ENCODE measurements around the gene PCED1B.
"Not testable (repeated sequence)": the region's sequence is repeated elsewhere in the genome, so short reads cannot be mapped to it uniquely, and the experiment has no call there.

Gene PCED1B, protein sequence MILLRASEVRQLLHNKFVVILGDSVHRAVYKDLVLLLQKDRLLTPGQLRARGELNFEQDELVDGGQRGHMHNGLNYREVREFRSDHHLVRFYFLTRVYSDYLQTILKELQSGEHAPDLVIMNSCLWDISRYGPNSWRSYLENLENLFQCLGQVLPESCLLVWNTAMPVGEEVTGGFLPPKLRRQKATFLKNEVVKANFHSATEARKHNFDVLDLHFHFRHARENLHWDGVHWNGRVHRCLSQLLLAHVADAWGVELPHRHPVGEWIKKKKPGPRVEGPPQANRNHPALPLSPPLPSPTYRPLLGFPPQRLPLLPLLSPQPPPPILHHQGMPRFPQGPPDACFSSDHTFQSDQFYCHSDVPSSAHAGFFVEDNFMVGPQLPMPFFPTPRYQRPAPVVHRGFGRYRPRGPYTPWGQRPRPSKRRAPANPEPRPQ

DNA sequence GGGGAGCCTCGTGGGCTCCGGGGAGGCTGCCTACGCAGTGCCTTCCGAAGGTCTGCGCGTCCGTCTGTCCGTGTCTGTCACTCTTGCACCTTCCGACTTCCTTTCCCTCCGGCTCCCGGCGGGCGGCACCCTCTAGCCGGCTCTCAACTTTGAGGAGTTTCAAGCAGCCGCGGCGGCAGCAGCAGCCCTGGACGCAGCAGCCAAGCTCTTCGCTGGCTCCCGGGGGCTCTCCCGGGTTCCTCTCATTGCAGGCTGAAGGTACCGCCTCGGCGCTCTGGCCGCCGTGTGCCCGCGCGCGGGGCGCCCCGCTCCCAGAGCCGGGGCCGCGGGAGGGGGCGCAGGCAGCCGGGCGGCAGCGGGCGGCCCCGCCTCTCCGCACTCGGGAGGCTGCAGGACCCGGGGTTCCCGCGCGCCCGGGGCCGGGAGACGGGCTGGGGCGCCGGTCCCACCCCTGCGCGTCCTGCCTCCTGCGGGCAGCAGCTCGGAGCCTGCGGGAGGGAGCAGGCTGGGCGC, at the start of gene PCED1B, which contains the start of gene AMIGO2:
PCED1B (plus strand) TSS at position 154 of the 513 bp plus-strand sequence. CDS start 155,443 bp downstream, outside the sequence.
AMIGO2 (minus strand) TSS at position 492 of the 513 bp plus-strand sequence. CDS start 957 bp downstream, outside the sequence.
- DNase-seq (ENCODE audit: low read depth in 1 of 2, low spot score in 1 of 2) = peak; percentile 35 to 41

DNA sequence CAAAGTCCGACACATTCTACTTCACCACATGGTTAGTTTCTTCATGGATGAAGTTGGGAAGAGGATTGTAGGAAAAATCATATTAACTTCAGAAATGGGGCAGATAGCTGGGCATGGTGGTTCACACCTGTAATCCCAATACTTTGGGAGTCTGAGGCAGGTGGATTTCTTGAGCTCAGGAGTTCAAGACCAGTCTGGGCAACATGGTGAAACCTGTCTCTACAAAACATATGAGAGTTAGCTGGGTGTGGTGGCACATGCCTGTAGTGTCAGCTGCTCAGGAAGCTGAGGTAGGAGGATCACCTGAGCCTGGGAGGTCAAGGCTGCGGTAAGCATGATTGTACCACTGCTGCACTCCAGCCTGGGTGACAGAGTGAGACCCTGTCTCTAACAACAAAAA, 49.5 kb upstream of the PCED1B start:
- DNase-seq (ENCODE audit: low read depth in 1 of 2, low spot score in 1 of 2) = no peak

DNA sequence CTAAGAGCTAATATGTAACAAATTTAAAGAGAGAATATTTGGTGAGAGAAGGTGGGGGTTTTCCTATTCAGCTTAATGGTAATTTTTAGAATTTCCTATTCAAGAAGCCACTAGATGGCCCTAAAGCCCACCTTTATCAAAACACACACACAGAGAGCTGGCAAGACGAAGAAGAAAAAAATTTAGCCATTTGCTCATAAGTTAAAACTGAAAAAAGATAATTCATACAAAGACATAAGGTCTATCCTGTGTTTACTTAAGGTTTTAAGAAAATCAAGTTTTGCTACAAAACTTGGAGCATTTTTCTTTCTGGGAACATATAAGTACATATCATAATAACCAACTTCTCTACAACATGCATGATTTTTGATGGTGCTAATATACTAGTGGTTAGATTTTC, 46.8 kb upstream of the PCED1B start:
- DNase-seq (ENCODE audit: low read depth in 1 of 2, low spot score in 1 of 2) = no peak

GRCh38 chr12:47033081-47033480, 46.3 kb upstream of the PCED1B start:
- no peak for DNase-seq (ENCODE audit: low read depth in 1 of 2, low spot score in 1 of 2)

DNA sequence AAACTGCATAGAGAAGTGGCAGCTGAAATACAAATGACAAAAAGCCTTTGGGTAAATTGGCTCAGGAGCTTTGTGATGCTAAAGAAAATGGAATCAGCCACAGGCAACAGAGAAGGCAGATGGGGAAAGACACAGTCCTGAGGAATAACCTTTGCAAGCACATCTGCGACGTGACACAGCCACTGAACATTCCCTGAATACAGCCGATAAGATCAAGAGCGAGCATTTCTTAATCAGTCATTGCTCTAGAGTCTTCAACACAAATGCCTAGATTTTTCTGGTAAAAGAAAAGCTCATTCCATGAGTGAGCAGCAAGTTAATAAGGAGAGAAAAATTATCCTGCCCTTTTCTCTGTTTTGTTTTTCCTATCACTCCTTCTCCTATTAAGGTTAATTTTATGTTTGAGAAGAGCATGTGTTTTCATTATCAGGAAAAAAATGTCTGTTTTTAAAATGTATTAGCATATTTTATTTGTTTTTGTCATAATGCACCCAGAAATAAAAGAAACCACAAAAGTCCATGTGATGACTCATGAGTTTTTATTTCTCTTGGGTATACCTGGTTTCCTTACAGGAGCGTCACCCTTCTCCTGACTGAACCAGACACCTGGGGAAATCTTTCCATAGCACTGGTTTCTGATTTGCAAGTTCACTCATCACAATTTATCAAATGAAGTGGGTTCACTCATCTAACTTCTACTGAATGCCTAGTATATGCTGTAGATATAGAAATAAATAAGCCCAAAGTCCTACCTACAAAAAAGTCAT, 45.4 kb upstream of the PCED1B start:
- no peak for DNase-seq (ENCODE audit: low read depth in 1 of 2, low spot score in 1 of 2)

- DNase-seq (ENCODE audit: low read depth in 1 of 2, low spot score in 1 of 2) = no peak
Measured at GRCh38 chr12:47034661-47035060, 44.8 kb upstream of the PCED1B start.

DNA sequence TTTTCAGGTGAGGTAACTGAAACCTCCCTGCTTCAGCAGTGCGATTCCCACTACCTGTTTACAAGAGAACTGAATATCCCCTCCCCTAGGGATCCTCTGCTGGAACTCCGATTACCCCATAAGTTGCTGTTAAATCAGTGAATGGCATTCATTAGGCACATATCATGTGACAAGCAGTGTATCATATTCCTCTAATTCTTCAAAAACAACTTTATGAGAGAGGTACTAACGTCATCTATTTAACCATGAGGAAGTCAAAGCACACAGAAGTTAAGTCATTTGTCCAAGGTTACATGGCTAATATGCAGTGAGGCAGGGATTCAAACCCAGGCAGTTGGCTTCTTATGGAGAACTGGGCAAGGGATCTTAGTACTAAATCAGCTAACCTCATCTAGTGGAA, 43.9 kb upstream of the PCED1B start:
- no peak for DNase-seq (ENCODE audit: low read depth in 1 of 2, low spot score in 1 of 2)

GRCh38 chr12:47038270-47038748, 41.1 kb upstream of the PCED1B start:
- no peak for DNase-seq (ENCODE audit: low read depth in 1 of 2, low spot score in 1 of 2)

- no peak for DNase-seq (ENCODE audit: low read depth in 1 of 2, low spot score in 1 of 2)
Measured at GRCh38 chr12:47039079-47039478, 40.3 kb upstream of the PCED1B start.

DNA sequence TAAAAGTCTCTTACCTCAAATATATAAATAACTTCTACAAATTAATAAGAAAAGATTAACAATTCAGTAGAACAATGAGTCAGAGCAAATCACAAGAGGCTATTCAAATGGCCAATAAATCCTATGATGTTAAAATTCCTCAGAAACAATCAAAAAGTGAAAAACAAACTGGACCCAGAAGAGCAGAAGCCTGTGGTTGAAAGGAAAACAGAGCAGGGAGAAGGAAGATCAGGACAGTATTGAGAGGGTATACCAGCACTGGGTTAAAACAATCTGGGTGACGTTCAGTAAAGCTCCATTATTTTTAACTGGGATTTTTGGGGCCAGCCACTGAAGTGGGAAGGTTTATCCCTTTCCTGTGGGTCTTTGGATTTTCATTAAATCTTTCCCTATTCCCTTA, 39.7 kb upstream of the PCED1B start:
- DNase-seq (ENCODE audit: low read depth in 1 of 2, low spot score in 1 of 2) = no peak

GRCh38 chr12:47041327-47041726, 38.1 kb upstream of the PCED1B start:
- no peak for DNase-seq (ENCODE audit: low read depth in 1 of 2, low spot score in 1 of 2)

GRCh38 chr12:47048541-47048940, 30.9 kb upstream of the PCED1B start:
- no peak for DNase-seq (ENCODE audit: low read depth in 1 of 2, low spot score in 1 of 2)

- DNase-seq (ENCODE audit: low read depth in 1 of 2, low spot score in 1 of 2) = not testable (repeated sequence)
Measured at GRCh38 chr12:47051291-47051690, 28.1 kb upstream of the PCED1B start.

- DNase-seq (ENCODE audit: low read depth in 1 of 2, low spot score in 1 of 2) = no peak
Measured at GRCh38 chr12:47052274-47052673, 27.1 kb upstream of the PCED1B start.

DNA sequence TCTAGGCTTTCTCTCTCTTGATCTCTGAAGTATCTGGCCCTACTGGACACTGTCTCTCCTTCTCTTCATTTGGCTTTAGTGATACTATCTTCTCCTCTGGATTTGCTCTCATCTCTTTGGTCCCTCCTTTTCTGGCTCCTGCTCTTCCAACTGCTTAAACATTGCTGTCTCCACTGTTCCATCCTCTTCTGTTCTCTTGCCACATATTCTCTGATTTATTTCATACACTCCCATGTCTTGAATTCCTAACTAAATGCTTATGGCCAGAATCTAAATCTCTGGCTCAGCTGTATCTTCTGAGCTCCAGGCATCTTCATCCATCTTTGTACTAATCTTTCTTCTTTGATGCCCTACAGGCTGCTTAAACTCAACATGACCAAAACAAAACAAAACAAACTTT, 25.5 kb upstream of the PCED1B start:
- DNase-seq (ENCODE audit: low read depth in 1 of 2, low spot score in 1 of 2) = no peak

DNA sequence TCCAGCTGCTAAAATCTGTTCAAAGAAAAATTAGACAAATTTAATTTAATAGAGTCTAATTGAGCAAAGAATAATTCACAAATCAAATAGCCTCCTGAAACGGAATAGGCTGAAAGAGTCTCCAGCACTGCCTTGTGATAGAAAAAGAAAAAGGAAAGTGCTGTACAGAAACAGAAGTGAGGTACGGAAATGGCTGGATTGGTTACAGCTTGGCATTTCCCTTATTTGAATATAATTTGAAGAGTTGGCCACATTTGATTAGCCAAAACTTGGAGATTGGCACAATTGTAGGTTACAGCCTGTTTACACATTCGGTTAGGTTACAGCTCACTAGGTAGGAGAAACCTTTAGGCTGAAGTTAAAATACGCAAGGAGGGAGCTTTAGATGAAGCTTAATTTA, 24.8 kb upstream of the PCED1B start:
- DNase-seq (ENCODE audit: low read depth in 1 of 2, low spot score in 1 of 2) = no peak

DNA sequence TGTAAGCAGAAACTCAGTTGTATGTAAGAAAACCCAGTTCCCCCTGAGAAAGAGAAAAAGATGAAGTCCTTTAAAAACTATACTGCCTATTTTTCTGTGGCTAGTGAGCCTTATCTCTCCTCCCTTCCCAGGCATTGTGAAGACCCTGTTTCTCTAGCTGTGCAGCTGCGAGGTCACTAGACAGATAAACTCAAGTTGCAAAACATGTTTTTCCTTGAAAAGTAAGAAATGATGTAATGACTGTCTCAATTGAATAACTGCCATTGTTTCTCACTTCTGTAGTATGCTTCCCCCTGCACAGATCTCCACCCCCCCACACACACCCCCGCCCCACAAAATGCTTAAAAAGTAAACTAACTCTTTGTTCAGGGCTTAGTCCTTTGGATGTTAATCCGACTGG, 23.6 kb upstream of the PCED1B start:
- DNase-seq (ENCODE audit: low read depth in 1 of 2, low spot score in 1 of 2) = not testable (repeated sequence)

GRCh38 chr12:47056944-47057343, 22.5 kb upstream of the PCED1B start:
- DNase-seq (ENCODE audit: low read depth in 1 of 2, low spot score in 1 of 2) = not testable (repeated sequence)

DNA sequence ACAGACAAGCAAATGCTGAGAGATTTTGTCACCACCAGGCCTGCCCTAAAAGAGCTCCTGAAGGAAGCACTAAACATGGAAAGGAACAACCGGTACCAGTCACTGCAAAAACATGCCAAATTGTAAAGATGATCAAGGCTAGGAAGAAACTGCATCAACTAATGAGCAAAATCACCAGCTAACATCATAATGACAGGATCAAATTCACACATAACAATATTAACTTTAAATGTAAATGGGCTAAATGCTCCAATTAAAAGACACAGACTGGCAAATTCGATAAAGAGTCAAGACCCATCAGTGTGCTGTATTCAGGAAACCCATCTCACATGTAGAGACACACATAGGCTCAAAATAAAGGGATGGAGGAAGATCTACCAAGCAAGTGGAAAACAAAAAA, 20.8 kb upstream of the PCED1B start:
- not testable (repeated sequence) for DNase-seq (ENCODE audit: low read depth in 1 of 2, low spot score in 1 of 2)

GRCh38 chr12:47065546-47065945, 13.9 kb upstream of the PCED1B start:
- no peak for DNase-seq (ENCODE audit: low read depth in 1 of 2, low spot score in 1 of 2)

- no peak for DNase-seq (ENCODE audit: low read depth in 1 of 2, low spot score in 1 of 2)
Measured at GRCh38 chr12:47066278-47067025, 13.0 kb upstream of the PCED1B start.

All from activated T-helper 1 cell treated with anti-CD3 and anti-CD28 coated beads, Interleukin-2, amount 50 U/mL, for 16 hours (primary cell).